ENCODE measurements around the gene UGT1A10. TPM values are rescaled to one million over a fixed set of nuclear protein-coding genes. Genes with fewer than 3 reads are reported as not detected.

The UGT1A10 gene
- total and polyA plus RNA-seq, 2 of the 13 experiments (the other 11 are each of a cell fraction or from before 2014, with no cell fraction given), result not detected

GRCh38 chr2:233778030-233778429 lies 141.8 kb downstream of the UGT1A10 start, which contains the start of gene MROH2A (continued):
- TF ChIP-seq ZBTB40 (IDR thresholded peaks at IDR 0.05), result no peak
- TF ChIP-seq ZBTB40 (CRISPR knock-in tag; IDR thresholded peaks at IDR 0.05), result no peak
- no peak for TF ChIP-seq ZNF543 (CRISPR knock-in tag; IDR thresholded peaks at IDR 0.05)
- no peak for TF ChIP-seq SIX4 (CRISPR knock-in tag; IDR thresholded peaks at IDR 0.05)
- TF ChIP-seq WIZ (CRISPR knock-in tag; IDR thresholded peaks at IDR 0.05), result no peak
- no peak for TF ChIP-seq MXD4 (CRISPR knock-in tag; IDR thresholded peaks at IDR 0.05)
- no peak for TF ChIP-seq ARID4A (CRISPR knock-in tag; IDR thresholded peaks at IDR 0.05; ENCODE audit: borderline replicate concordance)
- no peak for TF ChIP-seq HNRNPH1 (optimal IDR thresholded peaks at IDR 0.05; ENCODE audit: low read depth, low read length)
- no peak for TF ChIP-seq HDAC6 (IDR thresholded peaks at IDR 0.05; ENCODE audit: low read depth, low read length)
- no peak for TF ChIP-seq HOXA3 (CRISPR knock-in tag; IDR thresholded peaks at IDR 0.05)
- no peak for TF ChIP-seq MAF1 (CRISPR knock-in tag; IDR thresholded peaks at IDR 0.05; ENCODE audit: borderline replicate concordance)
- no peak for TF ChIP-seq RORA (CRISPR knock-in tag; IDR thresholded peaks at IDR 0.05)
- TF ChIP-seq ELK4 (CRISPR knock-in tag; IDR thresholded peaks at IDR 0.05; ENCODE audit: borderline replicate concordance), result no peak
- TF ChIP-seq ZNF326 (CRISPR knock-in tag; IDR thresholded peaks at IDR 0.05; ENCODE audit: borderline replicate concordance), result no peak
